CD14-positive monocyte (primary cell): Measurements from ENCODE around the gene BPI. TPM values are rescaled to one million over a fixed set of nuclear protein-coding genes. Genes with fewer than 3 reads are reported as not detected.

Experiments used
- DNase-seq, 3 donors: peaks; one replicate each; pipeline ENCODE4 v3.0.0-alpha.2; 2011 to 2022
- H2AFZ ChIP-seq: 2 replicates; pipeline ENCODE4 v1.6.0; 2012; ENCODE audit warnings: mild to moderate bottlenecking, low read depth, low read length, inconsistent platforms; ENCODE audit not compliant: insufficient read depth, poor library complexity, severe bottlenecking
- H3K27ac ChIP-seq, 2 donors: 1 replicate in 1 of 2; 2 replicates in 1 of 2; pipeline ENCODE4 v1.5.1; 2012 to 2013; ENCODE audit warnings: low read length in 2 of 2, control low read depth in 1 of 2, inconsistent platforms in 1 of 2, low read depth in 1 of 2, mild to moderate bottlenecking in 1 of 2
- H3K27me3 ChIP-seq, 2 donors: one replicate each; pipeline versions ENCODE4 v1.6.0 to v1.6.1; 2011 to 2013; ENCODE audit warnings: low read length in 2 of 2; ENCODE audit not compliant: control insufficient read depth in 2 of 2, insufficient read depth in 2 of 2
- H3K36me3 ChIP-seq, 2 donors: replicated peaks in 1 of 2; 1 replicate in 1 of 2; 2 replicates in 1 of 2; pipeline versions ENCODE4 v1.5.1 to v1.6.1; 2012 to 2013; ENCODE audit warnings: low read length in 2 of 2, control low read depth in 1 of 2, inconsistent platforms in 1 of 2, mild to moderate bottlenecking in 1 of 2; ENCODE audit not compliant: insufficient read depth in 2 of 2, control insufficient read depth in 1 of 2
- H3K4me1 ChIP-seq, 2 donors: 1 replicate in 1 of 2; 2 replicates in 1 of 2; pipeline versions ENCODE4 v1.5.1 to v1.6.1; 2012 to 2013; ENCODE audit warnings: low read length in 2 of 2, control low read depth in 1 of 2, inconsistent platforms in 1 of 2, mild to moderate bottlenecking in 1 of 2, moderate library complexity in 1 of 2; ENCODE audit not compliant: insufficient read depth in 2 of 2, control insufficient read depth in 1 of 2
- H3K4me2 ChIP-seq: replicated peaks from 2 replicates; pipeline ENCODE3; 2012; ENCODE audit warnings: low read length, moderate library complexity, mild to moderate bottlenecking; ENCODE audit not compliant: poor library complexity, severe bottlenecking; ENCODE audit errors: extremely low read depth
- H3K4me3 ChIP-seq, 3 experiments: fragments of 200-600 bp in 1 of 3; sonication (generic) in 1 of 3; replicated peaks in 1 of 3; 1 replicate in 2 of 3; 2 replicates in 1 of 3; pipeline ENCODE4 v1.5.1; 2011 to 2013; ENCODE audit warnings: low read length in 3 of 3, mild to moderate bottlenecking in 3 of 3, control low read depth in 2 of 3, low read depth in 2 of 3, inconsistent platforms in 1 of 3, moderate library complexity in 1 of 3
- H3K79me2 ChIP-seq: 2 replicates; pipeline ENCODE4 v1.6.0; 2012; ENCODE audit warnings: mild to moderate bottlenecking, control low read depth, inconsistent platforms, low read length, moderate library complexity; ENCODE audit not compliant: insufficient read depth
- H3K9ac ChIP-seq: 2 replicates; pipeline ENCODE4 v1.6.0; 2017; ENCODE audit warnings: low read length, mild to moderate bottlenecking; ENCODE audit not compliant: insufficient read depth, poor library complexity, severe bottlenecking
- H3K9me3 ChIP-seq, 2 donors: replicated peaks in 1 of 2; 1 replicate in 1 of 2; 2 replicates in 1 of 2; pipeline versions ENCODE4 v1.5.1 to v1.6.1; 2012 to 2013; ENCODE audit warnings: low read length in 2 of 2, control low read depth in 1 of 2; ENCODE audit not compliant: control insufficient read depth in 1 of 2, insufficient read depth in 1 of 2
- H4K20me1 ChIP-seq: 2 replicates; pipeline ENCODE4 v1.6.0; 2012; ENCODE audit warnings: mild to moderate bottlenecking, low read length, control low read depth, moderate library complexity; ENCODE audit not compliant: insufficient read depth
- H3K27ac Mint-ChIP-seq, 7 donors: one replicate each; pipeline ENCODE4 v1.8.0; 2020; ENCODE audit warnings: mild to moderate bottlenecking in 7 of 7, mixed read lengths in 7 of 7, moderate library complexity in 6 of 7, inconsistent platforms in 2 of 7
- H3K27me3 Mint-ChIP-seq, 3 donors: one replicate each; pipeline ENCODE4 v1.8.0; 2021 to 2022; ENCODE audit warnings: low read depth in 3 of 3, mild to moderate bottlenecking in 3 of 3, mixed read lengths in 3 of 3, moderate library complexity in 3 of 3, inconsistent platforms in 1 of 3
- H3K36me3 Mint-ChIP-seq, 2 donors: one replicate each; pipeline ENCODE4 v1.8.0; 2020; ENCODE audit warnings: mixed read lengths in 2 of 2, inconsistent platforms in 1 of 2, mild to moderate bottlenecking in 1 of 2
- H3K4me1 Mint-ChIP-seq: one replicate; pipeline ENCODE4 v1.8.0; 2020; ENCODE audit warnings: mild to moderate bottlenecking, mixed read lengths
- H3K4me3 Mint-ChIP-seq, 2 donors: one replicate each; pipeline ENCODE4 v1.8.0; 2020; ENCODE audit warnings: mild to moderate bottlenecking in 2 of 2, mixed read lengths in 2 of 2, moderate library complexity in 1 of 2
- H3K9me3 Mint-ChIP-seq, 7 donors: one replicate each; pipeline ENCODE4 v1.8.0; 2020 to 2022; ENCODE audit warnings: mixed read lengths in 7 of 7, mild to moderate bottlenecking in 6 of 7, moderate library complexity in 6 of 7, inconsistent platforms in 2 of 7
- CTCF ChIP-seq: fragments of 200-600 bp; IDR thresholded peaks from one replicate; pipeline ENCODE4 v1.8.0; 2022; ENCODE audit warnings: antibody characterized with exemption, mild to moderate bottlenecking
- WGBS: methylation state at CpG from one replicate; pipeline ENCODE4 v1.1.5; 2013; ENCODE audit warnings: missing lambda C conversion rate; ENCODE audit not compliant: insufficient coverage; 5-methylcytosine and 5-hydroxymethylcytosine counted together
- intact Hi-C, 2 donors: fragments of 100-400 bp; cut with micrococcal nuclease; formaldehyde crosslinking; loops; one replicate each; pipeline versions ENCODE4 v1.15.0 to v1.15.1; 2023
- polyA plus RNA-seq, 3 donors: library from polyadenylated mRNA; depleted of rRNA in 1 of 3; unstranded in 2 of 3; stranded (reverse) in 1 of 3; fragments of 300-500 nt in 2 of 3; fragments of >200 nt in 1 of 3; fragmentation: Illumina TruSeq in 2 of 3; gene quantifications; 1 replicate in 2 of 3; 2 replicates in 1 of 3; pipeline ENCODE4 v1.2.3, GENCODE V29; 2012 to 2021

The BPI gene
- polyA plus RNA-seq, 3 donors = 8.2 to 9.0 (median 8.7) TPM

- no peak overlapping the region for H3K27ac Mint-ChIP-seq
- no peaks in the 10 kb centered on the region for H4K20me1 ChIP-seq
- DNase-seq = no peak
- no peak overlapping the region for H3K9ac ChIP-seq
- peaks cover 4 to 6% of the 10 kb centered on the region in 2 donors for H3K36me3 Mint-ChIP-seq
- no peaks in the 10 kb centered on the region for H3K36me3 ChIP-seq
- TF ChIP-seq CTCF = no peak
- 95% methylated on average over 2 of the region's 5 CpGs for WGBS
- H3K4me2 ChIP-seq = no peak overlapping the region
- H3K27me3 Mint-ChIP-seq = peaks cover 20 to 39% (median 23%) of the 10 kb centered on the region in 3 donors
- H3K79me2 ChIP-seq = no peaks in the 10 kb centered on the region
- H3K9me3 Mint-ChIP-seq = peaks cover 0 to 14% (median 4%) of the 10 kb centered on the region in 7 donors
- H3K4me3 ChIP-seq = no peak overlapping the region
- H3K27ac ChIP-seq = no peak overlapping the region
- peaks cover 18 to 25% of the 10 kb centered on the region in 2 donors for H3K4me1 ChIP-seq
- peaks cover 29% of the 10 kb centered on the region for H3K4me1 Mint-ChIP-seq
- H3K27me3 ChIP-seq = peaks cover 20% of the 10 kb centered on the region in 2 donors
- H2AFZ ChIP-seq = no peak overlapping the region
- H3K9me3 ChIP-seq = peaks cover 3 to 14% of the 10 kb centered on the region in 2 donors
- no peak overlapping the region for H3K4me3 Mint-ChIP-seq
- intact Hi-C loops = no loop called here
Observed at GRCh38 chr20:38255393-38255792, 48.6 kb upstream of the BPI start.

- peaks cover 26 to 45% (median 29%) of the 10 kb centered on the region in 3 donors for H3K27me3 Mint-ChIP-seq
Observed at GRCh38 chr20:38256021-38256420, 47.9 kb upstream of the BPI start.

More at GRCh38 chr20:38256021-38256420, 47.9 kb upstream of the BPI start:
- Histone ChIP-seq H3K27ac (no peak overlapping the region), H3K4me3 (no peak overlapping the region), H3K9me3 (peaks cover 3 to 15% of the 10 kb centered on the region in 2 donors), H3K27me3 (peaks cover 22 to 25% of the 10 kb centered on the region in 2 donors), H3K4me2 (no peak overlapping the region), H3K9ac (no peak overlapping the region), H3K36me3 (no peaks in the 10 kb centered on the region), H3K4me1 (peaks cover 15 to 19% of the 10 kb centered on the region in 2 donors), H3K79me2 (no peaks in the 10 kb centered on the region), H2AFZ (no peak overlapping the region), H4K20me1 (no peaks in the 10 kb centered on the region)
- no peak for DNase-seq
- intact Hi-C loops = no loop called here
- Mint-ChIP-seq H3K4me1 (peaks cover 29% of the 10 kb centered on the region), H3K9me3 (peaks cover under 1 to 17% (median 6%) of the 10 kb centered on the region in 7 donors), H3K36me3 (peaks cover 4 to 8% of the 10 kb centered on the region in 2 donors), H3K27ac (no peak overlapping the region), H3K4me3 (no peak overlapping the region)
- no peak for TF ChIP-seq CTCF
- 94% methylated on average over 4 of the region's 4 CpGs for WGBS
